ENCODE results near the gene SIGLEC9.

The SIGLEC9 gene

DNA sequence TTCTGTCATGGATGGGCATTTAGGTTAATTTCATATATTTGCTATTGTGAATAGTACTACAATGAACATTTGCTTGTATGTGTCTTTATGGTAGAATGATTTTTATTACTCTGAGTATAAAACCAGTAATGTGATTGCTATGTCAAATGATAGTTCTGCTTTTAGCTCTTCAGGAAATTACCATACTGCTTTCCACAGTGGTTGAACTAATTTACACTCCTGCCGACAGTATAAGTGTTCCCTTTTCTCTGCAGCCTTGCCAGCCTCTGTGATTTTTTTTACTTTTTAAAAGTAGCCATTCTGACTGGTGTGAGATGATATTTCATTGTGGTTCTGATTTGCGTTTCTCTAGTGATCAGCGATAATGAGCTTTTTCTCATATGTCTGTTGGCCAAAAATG, 23.9 kb downstream of the SIGLEC9 start:
- no peaks in the 10 kb centered on the region for H3K27me3 ChIP-seq (ENCODE audit: control insufficient read depth, insufficient read depth, low read length)
- H3K4me3 ChIP-seq (ENCODE audit: low read length): no peak overlapping the region
- no peak overlapping the region for H3K4me2 ChIP-seq (ENCODE audit: low read length)
- H3K4me1 ChIP-seq (ENCODE audit: control insufficient read depth, insufficient read depth, low read length): no peaks in the 10 kb centered on the region
- H3K9ac ChIP-seq (ENCODE audit: low read depth, low read length): no peak overlapping the region
- H3K36me3 ChIP-seq (ENCODE audit: insufficient read depth, low read length): no peaks in the 10 kb centered on the region
- H3K9me3 ChIP-seq (replicated peaks; ENCODE audit: low read length): peaks cover 7% of the 10 kb centered on the region

DNA sequence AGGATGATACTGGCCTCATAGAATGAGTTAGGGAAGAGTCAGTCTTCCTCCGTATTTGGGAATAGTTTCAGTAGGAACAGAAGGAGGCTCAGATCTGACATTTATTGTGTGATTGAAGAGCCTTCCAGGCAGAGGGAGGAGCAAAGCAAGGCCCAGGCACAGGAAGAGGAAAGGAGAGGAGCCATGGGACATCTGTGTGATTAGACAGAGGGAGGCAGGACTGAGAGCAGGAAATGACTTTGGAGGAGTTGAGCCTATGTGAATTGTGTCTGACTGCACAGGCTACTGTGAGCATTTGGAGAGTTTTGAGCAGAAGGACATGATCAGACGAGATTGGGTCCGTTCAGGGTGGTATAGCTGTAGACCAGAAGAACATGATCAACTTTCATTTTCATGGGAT, 25.9 kb downstream of the SIGLEC9 start:
- Histone ChIP-seq H3K36me3 (ENCODE audit: insufficient read depth, low read length) (no peaks in the 10 kb centered on the region), H3K9ac (ENCODE audit: low read depth, low read length) (no peak overlapping the region), H3K4me2 (ENCODE audit: low read length) (no peak overlapping the region), H3K27me3 (ENCODE audit: control insufficient read depth, insufficient read depth, low read length) (no peaks in the 10 kb centered on the region), H3K4me3 (ENCODE audit: low read length) (no peak overlapping the region), H3K9me3 (replicated peaks; ENCODE audit: low read length) (peaks cover 4% of the 10 kb centered on the region), H3K4me1 (ENCODE audit: control insufficient read depth, insufficient read depth, low read length) (no peaks in the 10 kb centered on the region)

DNA sequence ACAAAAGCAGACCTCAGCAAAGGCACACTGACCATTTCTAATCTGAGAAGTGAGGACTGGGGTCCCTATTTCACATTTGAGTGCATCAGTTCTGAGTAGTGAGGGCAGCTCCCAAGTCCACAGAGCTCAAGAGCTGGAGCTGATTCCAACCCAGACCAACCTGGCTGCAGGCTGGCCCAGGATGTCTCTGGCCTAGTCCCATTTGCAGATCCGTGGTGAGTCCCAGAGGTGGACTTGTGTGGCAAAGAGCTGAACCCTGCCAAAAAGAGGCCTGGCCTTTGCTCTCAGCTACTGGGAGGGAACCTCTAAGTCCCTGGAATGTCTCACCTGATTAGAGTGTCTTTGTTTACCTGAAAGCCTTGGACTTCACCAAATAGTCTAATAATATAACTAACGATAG, 32.0 kb downstream of the SIGLEC9 start:
- H3K4me1 ChIP-seq (ENCODE audit: control insufficient read depth, insufficient read depth, low read length): no peaks in the 10 kb centered on the region
- H3K4me3 ChIP-seq (ENCODE audit: low read length): no peak overlapping the region
- H3K36me3 ChIP-seq (ENCODE audit: insufficient read depth, low read length): no peaks in the 10 kb centered on the region
- no peak overlapping the region for H3K4me2 ChIP-seq (ENCODE audit: low read length)
- no peaks in the 10 kb centered on the region for H3K9me3 ChIP-seq (replicated peaks; ENCODE audit: low read length)
- no peak overlapping the region for H3K9ac ChIP-seq (ENCODE audit: low read depth, low read length)
- H3K27me3 ChIP-seq (ENCODE audit: control insufficient read depth, insufficient read depth, low read length): no peaks in the 10 kb centered on the region

DNA sequence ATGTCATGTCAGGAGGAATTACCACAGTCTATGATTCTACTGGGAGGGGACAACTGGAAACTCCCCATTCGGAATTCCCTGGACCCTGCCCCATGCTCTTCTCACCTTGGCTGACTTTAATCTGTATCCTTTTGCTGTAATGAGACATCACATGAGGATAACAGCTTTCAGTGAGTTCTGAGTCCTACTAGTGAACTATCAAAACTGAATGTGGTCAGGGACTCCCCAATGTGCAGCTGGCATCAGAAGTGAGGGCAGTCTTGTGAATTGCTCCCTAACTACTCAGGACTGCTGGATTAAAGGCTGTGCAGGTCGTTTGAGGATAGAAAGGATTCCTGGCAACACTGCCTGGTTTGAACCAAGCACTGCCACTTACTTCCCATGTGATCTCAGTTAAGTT, 32.6 kb downstream of the SIGLEC9 start:
- no peak overlapping the region for H3K4me2 ChIP-seq (ENCODE audit: low read length)
- no peaks in the 10 kb centered on the region for H3K4me1 ChIP-seq (ENCODE audit: control insufficient read depth, insufficient read depth, low read length)
- H3K9me3 ChIP-seq (replicated peaks; ENCODE audit: low read length): no peaks in the 10 kb centered on the region
- H3K9ac ChIP-seq (ENCODE audit: low read depth, low read length): no peak overlapping the region
- no peak overlapping the region for H3K4me3 ChIP-seq (ENCODE audit: low read length)
- H3K36me3 ChIP-seq (ENCODE audit: insufficient read depth, low read length): no peaks in the 10 kb centered on the region
- H3K27me3 ChIP-seq (ENCODE audit: control insufficient read depth, insufficient read depth, low read length): no peaks in the 10 kb centered on the region

DNA sequence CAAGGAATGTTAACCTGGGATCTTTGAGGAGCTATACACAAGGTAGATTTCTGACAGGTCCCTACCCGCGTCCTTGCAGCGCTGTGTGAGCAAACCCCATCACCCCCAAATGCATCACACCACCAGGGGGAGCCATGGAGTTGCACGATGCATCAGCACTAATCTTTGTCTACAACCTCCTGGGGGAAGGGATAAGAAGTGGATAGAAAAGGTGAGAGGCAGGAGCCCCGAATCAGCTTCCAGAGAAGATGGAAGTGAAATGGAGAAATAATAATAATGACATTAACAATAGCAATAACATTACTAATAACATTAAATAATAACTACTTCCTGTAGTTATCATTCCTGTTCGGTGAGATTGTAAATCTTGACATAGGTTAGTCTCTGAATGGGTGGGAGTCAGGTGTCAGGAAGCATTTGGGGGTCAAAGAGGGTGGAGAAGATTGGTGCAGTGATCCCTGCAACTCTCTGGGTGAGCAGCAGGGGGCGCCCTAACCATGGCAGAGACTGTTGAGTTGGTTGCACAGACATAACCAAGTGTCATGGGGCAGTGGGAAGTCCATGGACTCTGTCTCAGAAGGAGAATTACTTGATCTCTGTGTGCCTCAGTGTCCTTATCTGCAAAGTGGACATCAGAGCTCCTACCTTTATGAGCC, 33.9 kb downstream of the SIGLEC9 start:
- H3K9ac ChIP-seq (ENCODE audit: low read depth, low read length): no peak overlapping the region
- H3K4me2 ChIP-seq (ENCODE audit: low read length): no peak overlapping the region
- H3K27me3 ChIP-seq (ENCODE audit: control insufficient read depth, insufficient read depth, low read length): no peaks in the 10 kb centered on the region
- H3K36me3 ChIP-seq (ENCODE audit: insufficient read depth, low read length): no peaks in the 10 kb centered on the region
- H3K4me1 ChIP-seq (ENCODE audit: control insufficient read depth, insufficient read depth, low read length): no peaks in the 10 kb centered on the region
- H3K9me3 ChIP-seq (replicated peaks; ENCODE audit: low read length): no peaks in the 10 kb centered on the region
- no peak overlapping the region for H3K4me3 ChIP-seq (ENCODE audit: low read length)

DNA sequence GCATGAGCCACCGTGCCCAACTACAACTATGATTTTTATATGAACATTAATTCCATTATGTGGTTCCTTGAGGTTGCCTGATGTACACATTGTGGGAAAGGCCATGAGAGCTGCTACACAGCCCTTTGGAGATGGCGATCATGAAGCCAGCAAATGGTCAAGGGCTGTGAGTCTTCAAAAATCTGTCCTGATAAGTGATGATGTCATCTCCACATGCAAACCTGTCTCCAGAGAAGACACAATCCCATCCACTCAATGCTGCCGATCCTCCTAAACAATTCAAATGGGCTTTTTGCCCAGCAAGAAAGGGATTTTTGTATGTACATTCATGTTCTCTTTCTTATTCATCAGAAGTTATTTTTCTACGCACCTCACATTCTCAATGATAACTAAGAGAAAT, 35.0 kb downstream of the SIGLEC9 start:
- no peaks in the 10 kb centered on the region for H3K4me1 ChIP-seq (ENCODE audit: control insufficient read depth, insufficient read depth, low read length)
- no peak overlapping the region for H3K9ac ChIP-seq (ENCODE audit: low read depth, low read length)
- no peaks in the 10 kb centered on the region for H3K9me3 ChIP-seq (replicated peaks; ENCODE audit: low read length)
- H3K36me3 ChIP-seq (ENCODE audit: insufficient read depth, low read length): no peaks in the 10 kb centered on the region
- H3K4me3 ChIP-seq (ENCODE audit: low read length): no peak overlapping the region
- no peak overlapping the region for H3K4me2 ChIP-seq (ENCODE audit: low read length)
- no peaks in the 10 kb centered on the region for H3K27me3 ChIP-seq (ENCODE audit: control insufficient read depth, insufficient read depth, low read length)

DNA sequence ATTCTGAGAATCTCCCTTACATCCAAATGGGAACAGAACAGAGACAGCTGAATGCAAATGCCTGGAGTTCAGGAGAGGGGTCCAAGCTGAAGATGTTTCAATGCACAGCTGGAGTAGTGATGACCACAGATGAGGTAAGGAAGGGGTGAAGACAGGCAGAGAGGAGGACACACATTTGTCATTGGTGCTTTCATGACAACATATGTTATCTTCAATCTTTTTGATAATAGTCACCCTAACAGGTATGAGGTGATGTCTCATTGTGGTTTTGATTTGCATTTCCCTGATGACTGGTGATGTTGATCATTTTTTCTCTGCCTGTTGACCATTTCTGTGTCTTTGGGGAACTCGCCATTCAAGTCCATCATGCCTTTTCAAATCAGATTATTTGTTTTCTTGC, 36.6 kb downstream of the SIGLEC9 start:
- H3K4me1 ChIP-seq (ENCODE audit: control insufficient read depth, insufficient read depth, low read length): no peaks in the 10 kb centered on the region
- H3K27me3 ChIP-seq (ENCODE audit: control insufficient read depth, insufficient read depth, low read length): no peaks in the 10 kb centered on the region
- H3K9me3 ChIP-seq (replicated peaks; ENCODE audit: low read length): no peaks in the 10 kb centered on the region

DNA sequence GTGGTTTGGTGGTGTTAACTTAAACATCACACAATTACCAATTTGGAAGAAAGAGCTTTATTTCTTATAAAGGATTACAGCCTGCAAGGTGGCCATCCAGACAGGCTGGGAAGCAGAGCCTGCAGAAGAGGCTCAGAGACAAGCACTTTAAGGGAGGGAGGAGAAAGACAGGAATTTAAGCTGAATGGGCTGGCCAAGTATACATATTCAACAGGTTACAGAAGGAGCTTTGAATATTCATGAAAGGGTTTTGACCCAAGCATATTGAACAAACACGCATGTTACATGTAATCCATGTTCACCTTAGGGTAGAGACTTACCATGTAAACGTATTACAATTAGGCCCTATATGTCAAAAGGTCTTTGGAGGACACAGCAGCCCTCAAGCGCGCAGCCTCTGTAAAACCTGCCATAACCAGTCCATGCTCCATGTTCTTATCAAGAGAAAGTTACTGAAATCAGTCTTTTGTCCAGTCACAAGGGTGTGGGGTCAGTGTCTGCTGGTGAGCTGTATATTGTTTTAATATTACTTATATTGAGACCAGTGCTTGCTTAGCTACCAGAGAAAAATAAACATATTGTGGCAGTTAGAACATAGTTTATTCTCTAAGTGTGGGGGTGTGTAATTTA, 37.3 kb downstream of the SIGLEC9 start:
- Histone ChIP-seq H3K9me3 (replicated peaks; ENCODE audit: low read length) (no peaks in the 10 kb centered on the region), H3K4me1 (ENCODE audit: control insufficient read depth, insufficient read depth, low read length) (no peaks in the 10 kb centered on the region), H3K27me3 (ENCODE audit: control insufficient read depth, insufficient read depth, low read length) (no peaks in the 10 kb centered on the region), H3K4me3 (ENCODE audit: low read length) (no peak overlapping the region), H3K36me3 (ENCODE audit: insufficient read depth, low read length) (no peaks in the 10 kb centered on the region), H3K9ac (ENCODE audit: low read depth, low read length) (no peak overlapping the region), H3K4me2 (ENCODE audit: low read length) (no peak overlapping the region)

More for the DNA sequence above, 36.6 kb downstream of the SIGLEC9 start:
- no peak overlapping the region for H3K4me3 ChIP-seq (ENCODE audit: low read length)
- H3K4me2 ChIP-seq (ENCODE audit: low read length): no peak overlapping the region
- H3K9ac ChIP-seq (ENCODE audit: low read depth, low read length): no peak overlapping the region
- no peaks in the 10 kb centered on the region for H3K36me3 ChIP-seq (ENCODE audit: insufficient read depth, low read length)

DNA sequence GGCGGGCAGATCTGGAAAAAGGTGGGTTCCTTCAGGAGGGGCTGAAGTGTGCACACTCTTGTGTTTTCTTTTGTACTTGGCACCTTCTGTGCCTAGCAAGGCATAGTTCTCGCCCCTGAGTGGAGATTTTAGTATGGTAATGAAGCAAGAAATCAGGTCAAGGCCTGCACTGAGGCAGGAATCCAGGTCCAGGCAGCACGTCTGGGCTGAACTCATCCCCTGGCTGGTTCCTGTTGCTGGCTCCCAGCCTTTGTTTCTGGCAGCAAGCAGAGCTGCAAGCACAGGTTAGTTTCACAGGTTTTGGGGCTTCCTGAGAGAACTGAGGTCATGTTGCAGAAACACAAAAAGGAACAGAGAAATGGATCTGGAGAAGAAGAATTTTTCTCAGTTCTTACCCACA, 38.6 kb downstream of the SIGLEC9 start:
- no peaks in the 10 kb centered on the region for H3K9me3 ChIP-seq (replicated peaks; ENCODE audit: low read length)
- H3K27me3 ChIP-seq (ENCODE audit: control insufficient read depth, insufficient read depth, low read length): no peaks in the 10 kb centered on the region
- no peaks in the 10 kb centered on the region for H3K36me3 ChIP-seq (ENCODE audit: insufficient read depth, low read length)
- H3K4me3 ChIP-seq (ENCODE audit: low read length): no peak overlapping the region
- no peak overlapping the region for H3K4me2 ChIP-seq (ENCODE audit: low read length)
- H3K9ac ChIP-seq (ENCODE audit: low read depth, low read length): no peak overlapping the region
- H3K4me1 ChIP-seq (ENCODE audit: control insufficient read depth, insufficient read depth, low read length): no peaks in the 10 kb centered on the region

DNA sequence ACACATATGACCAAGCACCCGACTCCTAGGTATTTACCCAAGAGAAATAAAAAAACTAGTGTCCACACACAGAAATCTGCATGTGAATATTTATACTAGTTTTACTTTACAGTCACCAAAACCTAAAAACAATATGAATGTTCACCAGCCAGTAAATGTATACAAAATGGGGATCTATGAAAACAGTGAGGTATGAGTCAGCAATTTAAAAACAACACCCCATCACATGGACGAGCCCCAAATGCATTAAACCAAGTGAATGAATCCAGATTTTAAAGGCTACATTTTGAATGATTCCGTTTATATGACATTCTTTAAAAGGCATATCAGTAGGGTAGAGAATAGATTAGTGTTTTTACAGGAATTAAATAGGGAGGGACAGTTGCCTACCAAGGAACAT, 39.5 kb downstream of the SIGLEC9 start:
- H3K4me3 ChIP-seq (ENCODE audit: low read length): no peak overlapping the region
- no peaks in the 10 kb centered on the region for H3K36me3 ChIP-seq (ENCODE audit: insufficient read depth, low read length)
- H3K9ac ChIP-seq (ENCODE audit: low read depth, low read length): no peak overlapping the region
- no peaks in the 10 kb centered on the region for H3K27me3 ChIP-seq (ENCODE audit: control insufficient read depth, insufficient read depth, low read length)
- no peaks in the 10 kb centered on the region for H3K4me1 ChIP-seq (ENCODE audit: control insufficient read depth, insufficient read depth, low read length)
- no peaks in the 10 kb centered on the region for H3K9me3 ChIP-seq (replicated peaks; ENCODE audit: low read length)
- H3K4me2 ChIP-seq (ENCODE audit: low read length): no peak overlapping the region

DNA sequence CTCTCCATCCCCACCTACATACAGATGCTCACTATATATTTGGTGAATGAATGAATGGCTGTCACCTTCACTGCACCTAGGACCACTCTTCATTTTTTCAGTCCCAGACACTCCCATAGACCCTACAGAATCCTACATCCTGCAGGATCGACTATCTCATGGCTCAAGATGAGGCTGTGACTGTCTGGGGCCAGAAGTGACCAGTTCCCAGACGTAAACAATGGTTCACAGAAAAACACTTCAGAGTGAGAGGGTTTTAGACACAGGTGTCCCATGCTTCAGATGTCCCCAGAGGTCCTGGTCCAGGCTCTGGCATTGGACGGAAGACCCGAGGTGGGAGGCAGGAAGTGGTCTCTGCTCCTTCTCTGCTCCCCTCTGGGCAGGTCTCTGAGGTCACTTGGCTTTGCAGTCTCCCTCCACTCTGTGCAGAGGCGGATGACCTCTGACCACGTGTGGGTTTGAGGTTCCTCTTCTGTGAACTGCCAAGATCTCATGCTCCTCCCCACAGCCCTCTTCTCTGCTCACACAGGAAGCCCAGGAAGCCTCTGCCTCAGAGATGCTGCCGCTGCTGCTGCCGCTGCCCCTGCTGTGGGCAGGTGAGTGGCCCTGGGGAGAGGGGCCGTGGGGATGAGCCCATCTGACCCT, 42.3 kb downstream of the SIGLEC9 start:
- H3K9me3 ChIP-seq (replicated peaks; ENCODE audit: low read length): no peaks in the 10 kb centered on the region
- no peaks in the 10 kb centered on the region for H3K4me1 ChIP-seq (ENCODE audit: control insufficient read depth, insufficient read depth, low read length)
- no peak overlapping the region for H3K4me3 ChIP-seq (ENCODE audit: low read length)
- H3K27me3 ChIP-seq (ENCODE audit: control insufficient read depth, insufficient read depth, low read length): no peaks in the 10 kb centered on the region
- H3K4me2 ChIP-seq (ENCODE audit: low read length): no peak overlapping the region
- no peak overlapping the region for H3K9ac ChIP-seq (ENCODE audit: low read depth, low read length)
- H3K36me3 ChIP-seq (ENCODE audit: insufficient read depth, low read length): no peaks in the 10 kb centered on the region
